Skeletal muscle satellite cell (primary cell): ENCODE data around the gene ARSB.
A peak's percentile ranks its signal among the peaks of the same experiment; 100 is the strongest.

ENCODE experiments used
- H3K27me3 ChIP-seq: 2 replicates; pipeline ENCODE4 v1.7.0; 2013; ENCODE audit warnings: low read length; ENCODE audit not compliant: control insufficient read depth, insufficient read depth
- H3K36me3 ChIP-seq: 2 replicates; pipeline ENCODE4 v1.7.0; 2013; ENCODE audit warnings: mild to moderate bottlenecking, control low read depth, low read length; ENCODE audit not compliant: insufficient read depth
- H3K4me1 ChIP-seq: 2 replicates; pipeline ENCODE4 v1.7.0; 2013; ENCODE audit warnings: low read length; ENCODE audit not compliant: control insufficient read depth, insufficient read depth
- H3K4me2 ChIP-seq: 2 replicates; pipeline ENCODE4 v1.7.0; 2013; ENCODE audit warnings: mild to moderate bottlenecking, low read length
- H3K4me3 ChIP-seq: 2 replicates; pipeline ENCODE4 v1.7.0; 2013; ENCODE audit warnings: low read length
- H3K9ac ChIP-seq: 2 replicates; pipeline ENCODE4 v1.7.0; 2013; ENCODE audit warnings: mild to moderate bottlenecking, low read depth, low read length, moderate library complexity
- H3K9me3 ChIP-seq: replicated peaks from 2 replicates; pipeline ENCODE4 v1.7.0; 2013; ENCODE audit warnings: mild to moderate bottlenecking, control low read depth, low read length

The ARSB gene

GRCh38 chr5:78972654-78973428, 12.3 kb downstream of the ARSB start:
- no peak overlapping the region for H3K4me3 ChIP-seq

GRCh38 chr5:78971998-78972397, 13.1 kb downstream of the ARSB start:
- no peak overlapping the region for H3K9ac ChIP-seq
- no peaks in the 10 kb centered on the region for H3K36me3 ChIP-seq
- H3K4me2 ChIP-seq, result no peak overlapping the region
- H3K4me3 ChIP-seq, result no peak overlapping the region
- no peaks in the 10 kb centered on the region for H3K9me3 ChIP-seq
- H3K27me3 ChIP-seq, result no peaks in the 10 kb centered on the region
- no peaks in the 10 kb centered on the region for H3K4me1 ChIP-seq

More at GRCh38 chr5:78972654-78973428, 12.3 kb downstream of the ARSB start:
- Histone ChIP-seq H3K36me3 (no peaks in the 10 kb centered on the region), H3K9me3 (no peaks in the 10 kb centered on the region), H3K4me1 (no peaks in the 10 kb centered on the region), H3K9ac (no peak overlapping the region), H3K27me3 (no peaks in the 10 kb centered on the region), H3K4me2 (peak overlapping the region; percentile 45)

GRCh38 chr5:78968781-78969180, 16.3 kb downstream of the ARSB start:
- H3K27me3 ChIP-seq, result no peaks in the 10 kb centered on the region
- H3K4me1 ChIP-seq, result no peaks in the 10 kb centered on the region
- no peak overlapping the region for H3K4me2 ChIP-seq
- no peaks in the 10 kb centered on the region for H3K9me3 ChIP-seq
- H3K4me3 ChIP-seq, result no peak overlapping the region
- H3K9ac ChIP-seq, result no peak overlapping the region
- H3K36me3 ChIP-seq, result no peaks in the 10 kb centered on the region

GRCh38 chr5:78964889-78965288, 20.2 kb downstream of the ARSB start:
- Histone ChIP-seq H3K9ac (no peak overlapping the region), H3K27me3 (no peaks in the 10 kb centered on the region), H3K4me3 (no peak overlapping the region), H3K4me2 (no peak overlapping the region), H3K9me3 (no peaks in the 10 kb centered on the region), H3K4me1 (no peaks in the 10 kb centered on the region), H3K36me3 (no peaks in the 10 kb centered on the region)

- Histone ChIP-seq H3K4me3 (no peak overlapping the region), H3K4me2 (no peak overlapping the region), H3K27me3 (no peaks in the 10 kb centered on the region), H3K9ac (no peak overlapping the region), H3K9me3 (no peaks in the 10 kb centered on the region), H3K4me1 (no peaks in the 10 kb centered on the region), H3K36me3 (no peaks in the 10 kb centered on the region)
These were observed 23.4 kb downstream of the ARSB start for GRCh38 chr5:78961743-78962142.

GRCh38 chr5:78959767-78960166, 25.3 kb downstream of the ARSB start:
- no peak overlapping the region for H3K9ac ChIP-seq
- H3K36me3 ChIP-seq, result peaks cover 3% of the 10 kb centered on the region
- no peaks in the 10 kb centered on the region for H3K4me1 ChIP-seq
- no peaks in the 10 kb centered on the region for H3K9me3 ChIP-seq
- no peak overlapping the region for H3K4me2 ChIP-seq
- H3K4me3 ChIP-seq, result no peak overlapping the region
- H3K27me3 ChIP-seq, result no peaks in the 10 kb centered on the region

- Histone ChIP-seq H3K4me3 (no peak overlapping the region), H3K9ac (no peak overlapping the region), H3K4me2 (no peak overlapping the region), H3K27me3 (no peaks in the 10 kb centered on the region), H3K9me3 (no peaks in the 10 kb centered on the region), H3K36me3 (peaks cover 4% of the 10 kb centered on the region), H3K4me1 (no peaks in the 10 kb centered on the region)
These were observed 26.3 kb downstream of the ARSB start for GRCh38 chr5:78958672-78959445.

- peaks cover 6% of the 10 kb centered on the region for H3K4me1 ChIP-seq
- no peaks in the 10 kb centered on the region for H3K9me3 ChIP-seq
- H3K9ac ChIP-seq, result no peak overlapping the region
- H3K4me2 ChIP-seq, result no peak overlapping the region
- H3K36me3 ChIP-seq, result peaks cover 4% of the 10 kb centered on the region
- H3K4me3 ChIP-seq, result no peak overlapping the region
- no peaks in the 10 kb centered on the region for H3K27me3 ChIP-seq
These were observed 28.2 kb downstream of the ARSB start for GRCh38 chr5:78956901-78957300.

GRCh38 chr5:78953092-78953800, 31.9 kb downstream of the ARSB start:
- no peak overlapping the region for H3K9ac ChIP-seq

GRCh38 chr5:78930721-78931120, 54.4 kb downstream of the ARSB start:
- Histone ChIP-seq H3K9me3 (no peaks in the 10 kb centered on the region), H3K4me3 (no peak overlapping the region), H3K36me3 (no peaks in the 10 kb centered on the region), H3K9ac (no peak overlapping the region), H3K27me3 (no peaks in the 10 kb centered on the region), H3K4me1 (peaks cover 8% of the 10 kb centered on the region), H3K4me2 (no peak overlapping the region)

More at GRCh38 chr5:78953092-78953800, 31.9 kb downstream of the ARSB start:
- Histone ChIP-seq H3K9me3 (no peaks in the 10 kb centered on the region), H3K27me3 (no peaks in the 10 kb centered on the region), H3K4me2 (no peak overlapping the region), H3K4me1 (peaks cover 6% of the 10 kb centered on the region), H3K36me3 (peaks cover 4% of the 10 kb centered on the region), H3K4me3 (no peak overlapping the region)

GRCh38 chr5:78929833-78930232, 55.3 kb downstream of the ARSB start:
- no peaks in the 10 kb centered on the region for H3K27me3 ChIP-seq
- H3K4me2 ChIP-seq, result no peak overlapping the region
- H3K4me1 ChIP-seq, result peaks cover 8% of the 10 kb centered on the region
- no peak overlapping the region for H3K4me3 ChIP-seq
- H3K9me3 ChIP-seq, result no peaks in the 10 kb centered on the region
- no peaks in the 10 kb centered on the region for H3K36me3 ChIP-seq
- H3K9ac ChIP-seq, result no peak overlapping the region
